Stimulated activated CD4-positive, alpha-beta T cell treated with anti-CD3 and anti-CD28 coated beads, Interleukin-4, amount 100 ng/mL, for 4 hours (primary cell): ENCODE measurements around the gene TOMM34.

Experiments
- DNase-seq, 2 experiments: peaks; one replicate each; pipeline ENCODE4 v3.0.0-alpha.2; 2020

The TOMM34 gene

DNA sequence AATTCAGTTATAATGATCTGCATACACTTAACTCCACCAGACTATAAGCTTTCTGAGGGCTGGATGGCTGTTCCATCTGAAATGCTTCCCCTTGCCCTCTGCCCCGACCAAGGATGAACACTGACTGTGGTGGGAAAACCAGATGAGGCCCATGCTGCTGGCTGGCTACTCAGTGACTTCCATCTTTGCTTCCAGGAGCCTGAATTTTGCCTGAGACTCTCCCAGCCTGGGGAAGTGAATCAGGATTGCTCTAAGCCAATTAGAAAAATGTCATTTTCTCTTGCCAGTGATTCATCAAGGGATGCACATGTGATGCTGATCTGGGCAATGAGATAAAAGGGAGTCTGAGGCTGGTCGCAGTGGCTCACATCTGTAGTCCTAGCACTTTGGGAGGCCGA, 1.7 kb upstream of the TOMM34 start:
- no peak for DNase-seq

DNA sequence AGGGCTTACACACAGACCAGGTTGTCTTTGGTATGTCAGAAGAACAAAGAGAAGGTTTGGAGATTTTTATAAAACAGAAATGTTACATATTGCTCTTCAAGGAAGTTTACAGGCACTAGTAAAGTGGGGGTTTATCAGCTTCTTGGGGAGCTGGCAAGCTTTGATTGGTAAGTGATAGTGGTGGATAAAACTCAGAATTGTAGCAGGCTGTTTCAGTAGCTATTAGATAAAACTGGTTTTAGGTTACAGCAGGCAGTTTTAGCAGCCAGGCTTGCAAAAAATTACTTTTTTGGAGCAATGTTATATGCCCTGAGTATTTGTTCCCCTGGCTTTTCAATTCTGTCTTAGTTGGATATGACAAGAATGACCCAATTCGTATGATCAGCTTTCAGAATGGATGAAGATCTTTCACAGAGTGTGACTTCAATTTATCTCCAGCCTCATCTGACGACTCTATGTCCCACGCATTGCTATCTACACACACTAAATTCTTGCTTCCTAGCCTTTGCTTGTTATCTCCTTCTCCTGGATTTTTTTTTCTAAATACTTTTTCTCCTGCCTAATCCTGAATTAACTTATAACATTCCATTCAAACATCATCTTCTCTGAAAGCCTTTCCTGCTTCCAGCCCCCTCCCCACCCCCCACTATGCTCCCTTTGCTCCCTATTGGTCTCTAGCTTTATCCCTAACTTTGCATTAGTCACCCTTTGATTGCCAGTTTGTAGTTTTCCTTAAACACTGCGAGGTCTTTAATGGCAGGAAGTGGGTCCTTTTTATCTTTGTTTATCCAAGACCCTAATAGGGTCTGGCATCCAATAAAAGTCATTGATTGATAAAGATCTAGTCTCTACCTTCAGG, 1.0 kb upstream of the TOMM34 start:
- no peak for DNase-seq

DNA sequence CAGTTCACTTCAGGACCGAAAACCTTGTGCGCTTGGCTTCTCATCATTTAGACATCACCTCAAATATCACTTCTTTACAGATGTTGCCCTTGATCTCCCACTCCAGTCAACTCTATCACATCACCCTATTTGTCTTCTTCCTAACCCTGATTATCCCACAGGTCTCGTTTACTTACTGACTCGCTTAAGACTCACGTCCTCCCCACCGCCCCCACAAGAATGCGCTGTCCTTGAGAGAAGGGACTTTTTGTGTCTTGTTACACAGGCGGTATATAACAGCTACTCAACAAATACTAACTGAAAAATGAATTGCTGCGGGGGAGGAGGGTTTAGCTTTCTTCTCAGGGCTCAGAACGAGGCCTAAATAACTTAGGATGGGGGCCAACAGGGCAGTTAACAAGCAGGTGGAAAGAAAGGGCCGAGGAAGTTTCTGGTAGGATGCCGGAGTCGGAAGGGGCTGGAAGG, 527 bp downstream of the TOMM34 start:
- DNase-seq, result peak; percentile 64 to 88

DNA sequence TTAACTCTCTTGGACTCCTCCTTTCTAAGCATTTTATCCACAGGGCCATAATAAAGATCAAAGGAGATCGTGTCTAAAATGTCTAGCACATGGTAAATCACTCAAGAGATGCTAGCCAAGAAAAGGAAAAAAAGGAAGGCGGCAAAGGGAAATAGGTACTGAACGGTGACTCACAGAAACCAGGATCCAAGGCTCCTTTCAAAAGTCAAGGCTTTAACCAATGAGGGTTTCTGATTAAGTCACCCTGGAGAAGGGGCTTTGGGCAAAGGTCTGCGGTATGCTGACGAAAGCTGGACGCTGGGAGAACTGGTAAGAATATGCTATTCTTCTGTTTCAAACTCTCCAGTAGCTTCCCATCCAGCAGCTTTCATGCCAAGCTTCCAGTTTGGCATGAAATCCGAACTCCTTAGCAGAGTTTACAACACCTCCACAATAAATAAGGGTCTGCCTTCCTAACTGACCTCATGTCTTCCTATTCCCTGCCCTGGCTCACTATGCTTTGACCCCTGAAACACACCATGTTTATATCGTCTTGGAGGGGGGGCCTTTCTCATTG, 1.0 kb downstream of the TOMM34 start:
- no peak for DNase-seq

DNA sequence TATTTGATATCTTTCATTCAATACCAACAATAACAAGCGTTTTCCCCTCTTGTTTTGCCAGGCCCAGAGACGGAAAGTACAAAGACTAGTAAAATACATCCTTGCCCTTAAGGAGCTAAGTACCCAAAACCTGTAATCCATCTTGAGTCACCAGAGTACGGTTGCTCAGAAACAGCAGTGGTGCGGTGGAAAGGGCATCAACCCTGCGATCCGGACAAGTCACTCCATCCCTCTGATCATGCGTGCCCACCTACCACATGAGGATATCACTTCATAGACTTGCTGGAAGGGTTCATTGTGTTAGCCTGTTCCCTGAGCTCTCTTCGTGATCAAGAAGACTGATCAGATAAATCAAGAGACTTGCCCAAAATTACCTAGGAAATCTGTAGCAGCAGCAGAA, 1.9 kb downstream of the TOMM34 start:
- no peak for DNase-seq

DNA sequence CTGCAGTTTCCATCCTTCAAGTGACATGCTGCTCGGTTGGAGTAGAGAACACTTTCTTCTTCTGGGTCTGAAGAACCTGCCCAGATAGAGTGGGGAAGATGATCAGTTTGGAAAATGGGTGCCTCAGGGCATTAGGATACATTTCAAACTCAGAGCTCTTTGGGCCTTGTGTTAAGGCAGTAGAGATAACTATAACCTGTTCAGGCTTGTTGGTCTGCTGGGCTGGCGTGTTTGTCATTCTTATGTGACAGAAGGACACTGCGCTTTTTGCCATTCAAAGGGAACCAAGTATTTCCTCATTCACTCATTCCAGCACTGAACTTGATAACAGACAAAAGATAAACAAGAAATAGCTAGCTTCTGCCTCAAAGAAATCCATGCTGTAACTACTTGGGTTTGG, 3.8 kb downstream of the TOMM34 start:
- no peak for DNase-seq

DNA sequence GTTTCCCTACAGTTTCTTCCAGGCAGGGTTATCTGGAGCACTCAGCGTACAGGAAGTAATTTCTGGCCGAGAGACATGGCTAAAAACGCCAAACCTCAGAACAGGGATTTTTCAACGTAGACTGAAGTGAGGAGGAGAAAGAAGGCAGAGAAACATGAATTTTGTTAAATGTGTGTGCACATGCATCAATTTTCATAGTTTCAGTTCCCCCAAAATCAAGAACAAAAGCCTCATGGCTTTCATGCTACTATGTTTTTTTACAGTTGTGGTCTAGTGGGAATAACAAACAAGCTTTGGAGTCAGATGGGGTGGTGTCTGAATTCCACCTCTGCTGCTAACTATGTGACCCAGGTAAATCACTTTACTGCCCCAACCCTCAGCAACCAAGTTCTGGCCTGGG, 4.9 kb downstream of the TOMM34 start:
- no peak for DNase-seq

DNA sequence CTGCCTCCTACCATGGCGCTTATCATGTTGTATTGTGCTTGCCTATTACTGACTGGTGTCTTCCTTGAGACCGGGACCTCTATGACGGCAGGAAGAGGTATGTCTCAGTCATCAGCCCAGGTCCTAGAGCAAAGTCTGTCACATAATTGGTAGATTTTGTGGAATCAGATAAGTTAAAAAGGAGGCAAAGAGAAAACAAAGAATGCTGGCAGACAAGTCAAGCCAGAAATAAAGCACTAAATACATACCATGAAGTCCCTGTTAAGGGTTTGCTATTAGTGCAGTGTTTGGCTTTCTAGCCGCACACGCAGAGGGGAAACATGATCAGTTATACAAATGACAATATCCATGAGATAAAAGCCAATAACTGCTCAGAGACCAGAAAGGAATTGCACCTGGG, 6.0 kb downstream of the TOMM34 start:
- DNase-seq, result no peak

DNA sequence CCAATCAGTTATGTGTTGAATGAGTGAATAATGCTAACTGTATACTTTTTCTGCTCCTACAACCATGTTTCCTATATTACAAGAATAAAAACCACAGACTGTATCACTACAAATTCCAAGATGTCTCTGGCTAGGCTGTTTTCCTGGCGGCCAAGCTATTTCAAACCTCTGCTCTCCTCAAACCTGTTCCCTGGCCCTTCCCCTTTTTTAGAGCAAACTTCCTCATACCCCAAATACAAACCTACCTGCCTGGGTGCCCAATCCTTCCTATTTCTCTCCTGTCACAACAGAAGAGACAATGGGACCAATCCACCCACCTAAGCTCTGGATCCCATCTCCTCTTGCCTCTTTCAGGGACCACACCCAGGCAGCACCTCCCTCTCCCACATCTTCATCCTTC, 7.5 kb downstream of the TOMM34 start:
- no peak for DNase-seq

DNA sequence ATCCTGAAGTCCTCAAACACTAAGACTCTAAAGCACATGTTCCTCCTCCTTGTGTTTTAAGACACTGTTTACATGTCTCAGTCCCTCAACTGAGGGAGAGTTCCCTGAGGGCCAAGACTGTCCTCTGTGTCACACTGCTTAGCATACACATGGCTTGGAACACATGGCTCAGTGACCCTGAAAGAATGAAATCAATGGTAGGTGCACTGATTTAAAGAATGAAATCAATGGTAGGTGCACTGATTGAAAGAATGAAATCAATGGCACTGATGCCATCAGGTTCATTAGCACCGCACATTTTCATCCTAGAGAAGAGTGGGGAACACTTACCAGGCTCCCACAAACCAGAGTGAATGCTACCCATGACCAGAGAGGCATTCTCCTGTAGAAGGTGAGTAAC, 9.8 kb downstream of the TOMM34 start:
- no peak for DNase-seq

DNA sequence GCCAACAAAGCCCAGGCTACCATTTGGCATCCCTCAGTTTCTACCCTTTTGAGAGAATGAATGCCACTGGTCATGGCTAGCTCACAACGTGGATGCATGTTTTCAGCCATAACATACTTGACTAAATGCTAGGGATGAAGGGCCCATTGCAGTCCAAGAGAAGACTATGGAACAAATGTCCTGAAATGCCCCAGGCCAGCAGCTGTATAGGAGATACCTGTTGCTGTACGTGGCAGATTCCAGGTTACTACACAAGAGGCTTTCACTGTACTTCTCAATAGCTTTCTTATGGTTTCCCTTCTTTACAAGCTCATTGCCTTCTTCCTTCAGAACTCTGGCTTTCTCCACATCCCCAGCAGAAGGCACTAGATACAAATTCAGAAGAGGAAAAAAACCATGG, 11.7 kb downstream of the TOMM34 start:
- no peak for DNase-seq

DNA sequence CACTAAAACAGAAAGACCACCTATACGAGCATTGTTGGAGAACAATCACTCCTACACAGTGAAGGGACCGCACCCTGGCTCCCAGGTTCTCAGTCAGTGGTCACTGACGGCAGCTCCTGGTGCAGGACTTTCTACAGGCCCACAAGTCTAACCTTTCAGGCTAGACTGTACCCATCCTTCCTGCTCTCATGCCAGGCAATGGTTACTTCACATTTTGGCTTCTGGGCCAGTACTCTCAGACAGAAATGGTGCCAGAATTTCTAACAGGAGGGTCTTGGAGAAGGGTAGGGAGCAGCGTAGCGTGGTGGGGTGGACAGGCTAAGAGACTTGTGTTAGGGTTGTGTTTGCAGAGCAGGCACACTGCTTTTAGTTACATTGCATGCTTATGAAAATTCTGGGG, 12.1 kb downstream of the TOMM34 start:
- no peak for DNase-seq

DNA sequence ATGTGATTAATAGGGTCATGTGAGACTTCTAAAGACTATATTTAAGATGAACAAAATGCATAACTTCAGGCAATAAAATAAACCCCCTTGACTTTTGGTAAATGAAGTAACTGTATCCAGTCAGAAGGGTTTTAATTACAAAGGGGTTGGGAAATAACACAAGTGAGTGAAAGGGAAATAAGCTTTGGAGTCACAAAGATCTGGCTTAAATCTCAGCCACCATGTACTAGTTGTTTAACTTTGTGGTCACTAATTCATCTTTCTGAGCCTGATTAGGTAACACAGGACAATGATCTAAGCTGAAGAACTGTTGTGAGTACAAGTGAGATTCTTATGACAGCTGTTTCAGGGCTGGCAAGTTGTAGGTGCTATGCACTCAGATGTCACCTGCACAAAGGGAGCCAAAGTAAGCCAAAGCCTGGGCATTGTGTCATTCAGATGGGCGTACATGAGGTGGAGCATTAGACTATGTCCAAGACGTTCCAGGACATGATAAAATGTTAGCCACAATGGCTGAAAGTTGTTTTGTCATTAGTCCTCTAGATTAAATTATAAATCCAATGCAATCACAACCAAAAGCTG, 13.8 kb downstream of the TOMM34 start:
- no peak for DNase-seq

DNA sequence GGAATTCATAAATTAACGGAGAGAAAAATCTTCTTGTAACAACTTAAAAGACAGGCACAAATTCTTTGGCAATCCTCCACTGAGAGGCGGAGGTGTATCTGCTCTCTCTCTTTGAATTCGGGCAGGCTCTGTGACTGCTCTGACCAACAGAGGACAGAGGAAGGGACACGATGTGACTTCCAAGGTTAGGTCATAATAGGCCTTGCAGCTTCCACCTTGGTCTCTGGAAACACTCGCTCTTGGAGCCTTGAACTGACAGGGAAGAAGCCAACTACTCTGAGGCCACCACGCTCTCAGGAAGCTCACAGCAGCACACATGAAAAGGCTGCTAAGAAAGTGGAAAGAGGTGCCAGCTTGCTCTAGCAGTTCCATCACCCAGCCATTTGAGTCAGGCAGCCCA, 14.9 kb downstream of the TOMM34 start:
- no peak for DNase-seq

DNA sequence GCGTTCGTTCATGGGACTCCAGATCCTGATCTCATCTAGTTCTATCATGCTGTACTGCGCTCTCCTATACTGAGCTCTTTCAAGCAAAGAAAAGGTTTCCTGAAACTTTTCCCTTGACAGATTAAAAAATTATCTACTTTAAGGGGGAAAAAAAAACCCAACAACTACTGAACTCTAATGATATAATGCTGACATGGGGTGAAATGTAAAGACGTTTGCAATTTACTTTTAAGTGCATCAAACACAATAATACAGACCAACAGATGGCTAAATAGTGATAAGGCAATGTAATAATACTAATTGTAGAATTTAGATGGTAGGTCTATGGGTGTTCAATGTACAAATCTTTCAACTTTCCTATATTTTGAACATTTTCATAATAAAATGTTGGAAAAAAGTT, 16.4 kb downstream of the TOMM34 start:
- no peak for DNase-seq

DNA sequence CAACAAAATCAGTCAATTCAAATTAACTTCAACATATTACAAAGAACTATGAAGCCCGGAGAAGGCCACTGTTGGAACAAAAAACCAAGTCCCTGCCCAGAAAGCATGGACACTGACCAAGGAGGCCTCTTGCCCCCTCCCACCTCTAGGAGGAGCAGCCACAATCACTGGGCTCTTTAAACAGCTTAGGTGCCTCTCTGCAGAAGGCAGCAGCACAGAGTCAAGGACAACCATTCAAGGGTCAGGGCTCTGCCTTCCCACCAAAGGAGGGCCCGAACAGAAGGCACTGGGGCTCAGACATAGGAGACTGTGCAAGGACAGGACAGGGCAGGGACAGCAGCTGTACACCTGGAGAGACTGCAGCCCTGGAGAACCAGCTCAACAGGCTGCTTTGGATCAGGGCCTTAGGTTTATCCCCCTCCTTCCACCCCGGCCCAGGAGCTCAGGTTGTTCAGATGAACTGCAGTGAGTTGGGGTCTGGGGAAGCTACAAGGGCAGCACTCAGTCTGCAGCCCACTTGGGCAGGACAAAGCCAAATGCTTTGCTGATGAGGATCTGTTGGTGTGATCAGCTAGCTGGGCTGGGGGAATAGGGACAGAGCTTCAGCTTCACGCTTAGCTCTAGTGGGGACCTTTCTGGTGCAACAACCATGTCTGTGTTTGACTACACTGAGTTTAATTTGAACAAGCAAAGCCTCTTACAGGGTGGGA, 17.8 kb downstream of the TOMM34 start:
- no peak for DNase-seq

DNA sequence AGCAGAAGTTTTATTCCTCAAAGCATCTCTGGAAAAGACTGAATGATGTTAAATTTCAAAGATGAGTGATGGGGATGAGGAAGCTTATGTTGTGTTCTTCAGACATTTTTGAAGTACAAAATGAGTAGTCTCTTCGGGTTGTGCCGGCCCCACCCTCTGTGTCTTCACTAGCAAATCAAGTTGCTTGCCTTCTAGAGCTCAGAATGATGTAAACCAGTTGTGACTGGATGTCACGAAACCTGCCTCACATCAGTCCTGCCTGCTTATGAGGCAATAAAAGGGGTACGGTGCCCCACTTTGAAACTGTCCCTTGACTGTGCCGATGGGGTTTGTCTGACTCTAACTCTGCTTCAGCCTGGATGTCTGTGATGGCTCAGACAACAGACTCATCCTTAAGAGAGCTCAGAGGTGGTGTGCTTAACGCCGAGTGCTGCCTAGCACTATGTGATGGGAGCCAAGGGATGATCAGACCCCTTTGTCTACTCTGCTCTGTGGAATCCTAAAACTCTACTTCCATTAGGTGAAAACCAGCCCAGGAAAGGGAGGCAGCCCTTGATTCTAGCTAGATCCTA, 19.0 kb downstream of the TOMM34 start:
- no peak for DNase-seq

DNA sequence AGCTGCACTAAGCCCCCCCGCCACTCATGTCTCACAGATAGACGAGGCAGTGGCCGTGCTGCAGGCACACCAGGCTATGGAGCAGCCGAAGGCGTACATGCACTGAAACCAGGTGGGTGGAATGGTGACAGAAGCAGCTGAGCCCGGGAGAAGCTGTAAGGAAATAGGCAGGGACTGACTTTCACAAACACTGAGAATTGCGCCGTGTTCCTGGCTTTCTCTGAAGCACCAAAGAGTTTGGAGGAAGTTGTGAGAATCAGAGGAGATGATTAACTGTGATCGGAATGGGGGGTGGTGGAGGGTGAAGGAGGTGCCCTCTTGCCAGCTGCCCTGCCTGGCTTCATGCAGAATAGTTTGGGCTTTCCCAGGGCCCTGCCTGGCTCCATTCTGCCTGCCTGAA, 21.6 kb downstream of the TOMM34 start:
- DNase-seq, result no peak

DNA sequence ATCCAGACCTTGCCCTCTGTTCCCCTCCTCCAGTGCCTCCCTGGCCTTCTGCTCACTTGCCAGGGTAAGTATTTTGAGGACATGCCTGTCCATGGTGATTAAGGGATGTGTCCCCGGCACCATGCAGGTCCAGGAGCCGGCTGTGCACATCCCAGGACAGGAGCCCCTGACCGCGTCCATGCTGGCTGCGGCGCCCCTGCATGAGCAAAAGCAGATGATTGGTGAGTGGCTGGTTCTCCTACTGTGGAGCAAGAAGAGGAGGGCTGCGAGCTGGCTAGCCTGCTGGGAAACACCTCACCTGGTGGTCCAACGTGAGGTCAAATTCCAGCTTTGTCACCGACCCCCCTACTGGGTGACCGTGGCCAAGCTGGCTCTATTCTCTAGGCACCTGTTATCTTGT, 23.7 kb downstream of the TOMM34 start:
- no peak for DNase-seq

DNA sequence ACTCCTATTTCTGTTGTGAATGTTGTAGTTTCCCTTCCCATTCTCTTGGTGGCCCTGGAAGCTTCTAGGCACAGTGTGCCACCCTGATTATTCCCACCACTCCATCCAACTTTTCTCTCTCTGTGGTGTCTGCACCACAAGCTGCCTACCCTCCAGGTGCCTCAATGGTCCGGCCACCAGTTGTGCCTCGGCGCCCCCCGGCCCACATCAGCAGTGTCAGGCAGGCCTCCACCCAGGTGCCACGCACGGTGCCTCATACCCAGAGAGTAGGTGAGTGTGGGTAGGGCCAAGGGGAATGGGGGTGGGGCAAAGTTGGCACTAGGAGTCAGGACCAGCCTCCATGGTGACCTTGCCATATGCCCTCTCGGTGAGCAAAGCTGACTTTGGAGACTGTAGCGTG, 27.3 kb downstream of the TOMM34 start:
- no peak for DNase-seq

DNA sequence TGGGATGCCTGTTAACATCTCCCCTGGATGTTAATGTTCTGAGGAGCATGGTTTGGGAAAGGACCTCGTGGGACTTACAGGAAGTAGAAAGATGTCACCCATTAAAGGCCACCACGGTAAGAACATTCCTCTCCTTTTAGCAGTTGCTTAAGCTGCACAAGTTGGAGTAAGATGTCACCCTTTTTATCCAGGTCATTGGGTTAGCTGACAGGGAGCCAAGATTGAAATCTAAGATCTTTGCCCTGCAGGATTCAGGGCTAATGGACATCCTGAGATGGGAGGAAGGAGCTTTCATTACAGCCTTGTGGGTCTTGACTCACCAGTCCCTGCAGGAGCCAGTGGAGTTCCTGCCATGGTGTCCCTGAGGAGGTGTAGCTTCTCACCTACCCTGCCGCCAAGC, 28.3 kb downstream of the TOMM34 start:
- DNase-seq, result no peak

DNA sequence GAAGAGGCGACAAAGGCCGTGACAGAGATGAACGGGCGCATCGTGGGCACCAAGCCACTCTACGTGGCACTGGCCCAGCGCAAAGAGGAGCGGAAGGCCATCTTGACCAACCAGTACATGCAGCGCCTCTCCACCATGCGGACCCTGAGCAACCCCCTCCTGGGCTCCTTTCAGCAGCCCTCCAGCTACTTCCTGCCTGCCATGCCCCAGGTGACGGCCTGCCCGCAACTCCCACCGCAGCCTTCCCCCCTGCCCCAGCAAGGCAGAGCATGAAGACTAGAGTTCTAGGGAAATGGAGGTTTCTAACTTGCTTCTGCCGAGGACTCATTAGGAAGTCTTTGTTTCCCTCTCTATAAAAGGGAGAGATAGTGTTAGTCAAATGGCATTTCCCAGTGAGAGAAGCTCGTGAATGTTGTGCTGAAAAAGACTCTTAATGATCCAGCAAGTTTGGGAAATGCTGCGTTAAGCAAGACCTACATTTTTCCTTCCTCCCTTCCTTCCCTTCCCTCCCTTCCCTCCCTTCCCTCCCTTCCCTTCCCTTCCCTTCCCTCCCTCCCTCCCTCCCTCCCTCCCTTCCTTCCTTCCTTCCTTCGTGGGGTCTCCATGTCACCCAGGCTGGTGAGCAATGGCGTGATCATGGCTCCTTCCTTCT, 29.6 kb downstream of the TOMM34 start:
- no peak for DNase-seq

DNA sequence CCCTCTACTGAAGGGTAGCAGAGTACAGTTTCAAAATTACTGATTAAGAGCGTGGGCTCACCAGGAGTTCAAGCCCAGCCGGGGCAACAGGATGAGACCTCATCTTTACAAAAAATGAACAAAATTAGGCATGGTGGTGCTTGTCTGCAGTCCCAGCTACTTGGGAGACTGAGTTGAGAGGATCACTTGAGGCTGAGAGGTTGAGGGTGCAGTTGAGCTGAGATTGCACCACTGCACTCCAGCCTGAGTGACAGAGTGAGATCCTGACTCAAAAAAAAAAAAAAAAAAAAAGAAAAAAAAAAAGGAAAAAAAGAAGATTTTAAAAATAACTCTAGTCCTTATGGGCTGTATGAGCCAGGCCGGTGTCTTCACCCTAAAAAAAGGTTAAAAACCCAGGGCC, 31.6 kb downstream of the TOMM34 start:
- DNase-seq, result no peak
